Measurements from ENCODE around the gene HRH2. TPM values are rescaled to one million over a fixed set of nuclear protein-coding genes. Genes with fewer than 3 reads are reported as not detected.

The HRH2 gene
- total and polyA plus RNA-seq, 2 experiments from 2014 or later, result 12.7 to 23.3 TPM

DNA sequence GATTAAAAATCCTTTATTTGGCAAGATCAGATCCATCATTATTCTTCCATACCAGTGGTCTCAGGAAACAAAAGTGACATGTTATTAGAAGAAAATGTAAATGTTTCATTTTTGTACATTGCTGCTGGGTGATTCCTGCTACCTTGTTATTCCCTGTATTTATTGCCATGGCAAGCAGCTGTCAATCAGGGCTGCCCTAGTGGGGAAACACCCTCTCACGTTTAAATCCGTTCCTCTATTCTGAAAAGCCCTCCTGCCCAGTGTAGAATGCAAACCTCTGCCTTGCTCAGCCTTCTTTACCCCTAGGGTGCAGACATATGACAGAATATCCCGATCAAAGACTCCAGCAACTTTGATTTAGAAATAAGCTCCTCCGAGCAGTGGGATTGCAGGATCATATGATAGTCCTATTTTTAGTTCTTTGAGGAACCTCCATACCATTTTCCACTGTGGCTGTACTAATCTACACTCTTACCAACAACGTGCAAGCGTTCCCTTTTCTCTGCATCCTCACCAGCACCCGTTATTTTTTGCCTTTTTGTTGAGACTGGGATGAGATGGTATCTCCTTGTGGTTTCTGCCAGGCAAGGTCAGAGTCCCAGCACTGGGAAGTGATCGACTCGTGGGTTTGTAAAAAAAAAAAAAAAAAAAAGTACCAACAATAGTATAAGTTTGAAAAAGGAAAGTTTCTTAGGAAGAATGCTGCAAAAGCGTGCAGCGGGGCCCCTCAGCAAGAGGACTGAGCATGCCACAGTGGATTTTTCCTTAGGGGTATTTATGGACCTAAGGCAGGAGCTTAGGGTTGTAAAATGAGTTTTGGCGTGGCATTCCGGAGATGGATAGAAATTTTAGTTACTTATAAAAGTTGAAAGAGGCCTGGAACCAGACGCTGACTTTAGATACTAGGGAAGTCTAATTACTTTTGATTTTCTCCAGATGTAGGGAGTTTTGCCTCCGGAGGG lies 66.7 kb downstream of the HRH2 start:
- no peak for DNase-seq (ENCODE audit: low read depth in 1 of 2, low spot score in 1 of 2)
- Histone ChIP-seq H3K27me3 (no peaks in the 10 kb centered on the region), H3K36me3 (no peaks in the 10 kb centered on the region), H3K4me1 (ENCODE audit: low read depth) (peaks cover 7% of the 10 kb centered on the region), H3K27ac (no peak overlapping the region), H3K9me3 (ENCODE audit: low read depth) (no peaks in the 10 kb centered on the region), H3K4me3 (no peak overlapping the region)
- TF ChIP-seq, protein P1, sequence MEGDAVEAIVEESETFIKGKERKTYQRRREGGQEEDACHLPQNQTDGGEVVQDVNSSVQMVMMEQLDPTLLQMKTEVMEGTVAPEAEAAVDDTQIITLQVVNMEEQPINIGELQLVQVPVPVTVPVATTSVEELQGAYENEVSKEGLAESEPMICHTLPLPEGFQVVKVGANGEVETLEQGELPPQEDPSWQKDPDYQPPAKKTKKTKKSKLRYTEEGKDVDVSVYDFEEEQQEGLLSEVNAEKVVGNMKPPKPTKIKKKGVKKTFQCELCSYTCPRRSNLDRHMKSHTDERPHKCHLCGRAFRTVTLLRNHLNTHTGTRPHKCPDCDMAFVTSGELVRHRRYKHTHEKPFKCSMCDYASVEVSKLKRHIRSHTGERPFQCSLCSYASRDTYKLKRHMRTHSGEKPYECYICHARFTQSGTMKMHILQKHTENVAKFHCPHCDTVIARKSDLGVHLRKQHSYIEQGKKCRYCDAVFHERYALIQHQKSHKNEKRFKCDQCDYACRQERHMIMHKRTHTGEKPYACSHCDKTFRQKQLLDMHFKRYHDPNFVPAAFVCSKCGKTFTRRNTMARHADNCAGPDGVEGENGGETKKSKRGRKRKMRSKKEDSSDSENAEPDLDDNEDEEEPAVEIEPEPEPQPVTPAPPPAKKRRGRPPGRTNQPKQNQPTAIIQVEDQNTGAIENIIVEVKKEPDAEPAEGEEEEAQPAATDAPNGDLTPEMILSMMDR (IDR thresholded peaks at IDR 0.05; ENCODE audit: low read depth, low read length), result no peak

- H3K27me3 ChIP-seq, result no peaks in the 10 kb centered on the region
- H3K27ac ChIP-seq, result no peak overlapping the region
- H3K4me3 ChIP-seq, result no peak overlapping the region
- peak in 1 of 2 donors; percentile 22 for DNase-seq (ENCODE audit: low read depth in 1 of 2, low spot score in 1 of 2)
- H3K36me3 ChIP-seq, result no peaks in the 10 kb centered on the region
- TF ChIP-seq, protein P1 (IDR thresholded peaks at IDR 0.05; ENCODE audit: low read depth, low read length), result no peak
- no peaks in the 10 kb centered on the region for H3K9me3 ChIP-seq (ENCODE audit: low read depth)
- peaks cover 8% of the 10 kb centered on the region for H3K4me1 ChIP-seq (ENCODE audit: low read depth)
These were observed 70.4 kb downstream of the HRH2 start for GRCh38 chr5:175728316-175728715.

DNA sequence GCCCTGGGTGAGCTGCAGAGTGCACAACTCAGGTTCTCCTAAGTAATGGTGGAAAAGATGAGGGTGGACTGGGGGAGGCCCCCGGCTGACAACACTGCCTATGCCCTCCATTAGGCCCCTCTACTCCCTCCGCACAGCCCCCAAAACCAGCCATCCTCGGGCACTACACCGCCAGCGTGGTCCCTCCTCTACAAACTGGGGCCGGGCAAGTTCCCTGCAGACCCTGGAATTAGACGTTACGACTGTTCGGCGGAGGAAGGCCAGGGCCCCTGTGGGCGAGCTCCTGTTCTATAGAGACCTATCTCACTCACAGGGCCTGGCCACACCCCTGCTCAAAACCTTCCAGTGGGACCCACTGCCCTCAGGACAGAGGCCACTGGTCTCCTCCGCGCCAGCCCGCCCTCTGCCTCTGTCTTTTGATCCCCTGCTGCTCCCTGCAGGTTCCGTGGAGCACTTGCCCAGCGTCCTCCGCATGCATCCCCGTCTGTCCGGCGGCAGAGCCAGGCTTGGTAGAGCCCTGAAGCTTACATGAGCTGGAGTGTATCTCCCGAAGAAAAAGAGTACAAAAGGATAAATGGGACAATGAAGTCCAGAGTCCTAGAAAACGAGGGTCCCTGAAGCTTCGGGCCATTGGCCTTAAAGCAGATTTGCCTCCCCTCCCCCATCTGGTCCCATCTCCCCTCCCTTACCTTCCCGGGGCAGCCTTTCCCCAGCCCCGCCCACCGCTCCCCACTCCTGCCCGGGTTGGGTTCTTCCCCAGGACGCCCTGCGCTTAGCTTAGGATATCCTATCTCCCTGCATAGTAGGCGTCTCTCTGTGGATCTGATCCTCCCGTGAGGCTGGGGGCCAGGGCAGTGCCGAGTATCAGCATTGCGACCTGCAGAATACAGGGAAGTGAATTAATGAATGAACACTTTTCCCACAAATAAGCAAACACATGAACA lies 71.3 kb downstream of the HRH2 start:
- TF ChIP-seq, protein P1 (IDR thresholded peaks at IDR 0.05; ENCODE audit: low read depth, low read length), result no peak
- Histone ChIP-seq H3K4me1 (ENCODE audit: low read depth) (peaks cover 8% of the 10 kb centered on the region), H3K36me3 (no peaks in the 10 kb centered on the region), H3K27me3 (no peaks in the 10 kb centered on the region), H3K9me3 (ENCODE audit: low read depth) (no peaks in the 10 kb centered on the region), H3K27ac (no peak overlapping the region), H3K4me3 (peak overlapping the region; percentile 18)
- peak; percentile 18 to 72 for DNase-seq (ENCODE audit: low read depth in 1 of 2, low spot score in 1 of 2)

DNA sequence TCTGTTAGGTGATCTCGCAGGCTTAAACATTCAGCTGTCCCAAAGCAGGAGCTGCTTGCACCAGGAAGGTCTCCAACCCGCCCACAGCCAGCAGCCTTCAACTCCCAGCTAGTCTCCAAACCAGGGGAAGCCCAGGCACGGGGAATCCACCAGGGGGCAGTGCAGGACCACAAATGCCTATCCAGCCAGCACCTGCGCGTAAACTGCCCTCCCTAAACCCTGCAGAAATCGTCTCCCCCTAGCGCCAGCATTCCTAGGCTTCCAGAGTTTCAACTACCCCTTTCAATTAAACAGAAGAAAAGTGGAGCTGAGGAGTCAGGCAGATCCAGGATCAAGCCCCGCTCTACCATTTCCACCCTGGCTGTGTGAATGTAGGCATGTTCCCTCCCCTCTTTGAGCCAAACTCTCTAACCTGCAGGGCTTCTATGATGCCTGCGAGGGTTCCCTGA lies 72.0 kb downstream of the HRH2 start:
- DNase-seq (ENCODE audit: low read depth in 1 of 2, low spot score in 1 of 2), result peak; percentile 94
- H3K4me3 ChIP-seq, result peak overlapping the region; percentile 18
- no peaks in the 10 kb centered on the region for H3K36me3 ChIP-seq
- TF ChIP-seq, protein P1 (IDR thresholded peaks at IDR 0.05; ENCODE audit: low read depth, low read length), result peak; percentile 97
- peaks cover 8% of the 10 kb centered on the region for H3K4me1 ChIP-seq (ENCODE audit: low read depth)
- no peaks in the 10 kb centered on the region for H3K9me3 ChIP-seq (ENCODE audit: low read depth)
- H3K27me3 ChIP-seq, result no peaks in the 10 kb centered on the region
- H3K27ac ChIP-seq, result no peak overlapping the region

- no peaks in the 10 kb centered on the region for H3K9me3 ChIP-seq (ENCODE audit: low read depth)
- DNase-seq (ENCODE audit: low read depth in 1 of 2, low spot score in 1 of 2), result no peak
- H3K4me3 ChIP-seq, result no peak overlapping the region
These were observed 73.3 kb downstream of the HRH2 start for GRCh38 chr5:175731172-175731571.

More at GRCh38 chr5:175731172-175731571, 73.3 kb downstream of the HRH2 start:
- TF ChIP-seq, protein P1 (IDR thresholded peaks at IDR 0.05; ENCODE audit: low read depth, low read length), result no peak
- no peaks in the 10 kb centered on the region for H3K36me3 ChIP-seq
- peaks cover 8% of the 10 kb centered on the region for H3K4me1 ChIP-seq (ENCODE audit: low read depth)
- no peaks in the 10 kb centered on the region for H3K27me3 ChIP-seq
- H3K27ac ChIP-seq, result no peak overlapping the region
